ENCODE results near the gene ZNF138. TPM values are rescaled to one million over a fixed set of nuclear protein-coding genes. Genes with fewer than 3 reads are reported as not detected.

Gene ZNF138
- total RNA-seq, 1 experiment from 2014 or later = 25.6 TPM

DNA sequence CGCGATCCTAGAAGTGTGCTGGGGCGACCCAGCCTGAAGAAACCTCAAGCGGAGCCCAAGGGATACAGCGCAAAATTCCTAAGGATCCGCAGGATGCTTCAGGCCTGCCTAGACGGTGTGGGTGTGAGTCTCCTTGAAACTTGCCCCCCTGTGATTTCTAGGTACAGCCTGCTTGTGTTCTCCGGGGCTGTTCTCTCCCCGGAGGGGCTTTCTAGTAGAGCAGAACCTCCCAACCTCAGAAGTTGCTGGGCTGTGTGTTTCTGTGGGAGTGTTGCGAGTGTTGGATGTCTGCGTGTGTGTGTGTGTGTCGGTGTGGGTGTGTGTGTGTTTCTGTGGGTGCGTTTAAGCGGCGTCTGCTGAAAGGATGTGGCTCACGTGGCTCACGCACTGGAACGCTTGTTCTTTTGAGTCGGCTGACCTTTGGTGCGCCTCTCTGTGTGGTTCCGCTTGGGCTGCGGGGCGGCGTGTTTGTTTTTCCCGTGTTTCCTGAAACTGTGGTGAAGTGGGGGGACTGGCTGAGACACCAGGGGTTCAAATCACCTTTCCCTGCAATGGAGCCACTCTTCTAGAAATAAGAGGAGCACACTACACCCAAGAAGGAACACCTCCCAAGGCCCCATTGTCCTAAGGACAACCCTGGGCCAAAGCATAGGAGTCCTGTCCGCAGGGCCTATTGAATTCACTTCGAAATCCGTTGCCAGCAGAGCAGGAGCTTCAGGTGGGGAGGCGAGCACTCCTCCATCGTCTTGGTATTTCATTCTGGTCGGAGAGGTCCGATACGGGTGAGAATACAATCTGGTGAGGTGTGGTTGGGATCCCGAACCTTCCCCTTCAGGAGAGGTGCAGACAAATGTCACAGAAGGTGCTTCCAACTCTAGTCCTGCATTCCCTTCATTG is 83.7 kb downstream of the ZNF138 start:
- Mint-ChIP-seq H3K36me3 (ENCODE audit: insufficient read depth in 1 of 3, low read depth in 3 of 3) (peaks cover 6 to 11% (median 7%) of the 10 kb centered on the region in 3 experiments; a peak in 5 of 7 replicates), H3K4me1 (0 out of 4 replicates have a peak, but pooled peaks cover 0 to 3% of the 10 kb centered on the region in 2 experiments), H3K27ac (no peak overlapping the region), H3K9me3 (peaks cover 75 to 84% of the 10 kb centered on the region in 2 experiments), H3K4me3 (peak overlapping the region; percentile 36 to 74), H3K27me3 (ENCODE audit: low read depth) (peaks cover 54% of the 10 kb centered on the region)
- no peak overlapping the region for H3T11ph ChIP-seq (ENCODE audit: low read length)
- H2AFZ ChIP-seq (ENCODE audit: low read length) = no peak overlapping the region
- WGBS (ENCODE audit: extremely low coverage, insufficient read length, low lambda C conversion rate) = no CpG with 5 or more reads among the region's 34 CpGs
- H2BK15ac ChIP-seq (ENCODE audit: low read depth, low read length) = no peak overlapping the region
- no peak overlapping the region for H3K23ac ChIP-seq (ENCODE audit: insufficient read length, low read depth, low read length)
- H2BK5ac ChIP-seq (ENCODE audit: insufficient read length, low read length) = no peak overlapping the region
- no peak overlapping the region for H4K8ac ChIP-seq (replicated peaks; ENCODE audit: insufficient read length, low read depth, low read length)
- no peak overlapping the region for H2BK120ac ChIP-seq (ENCODE audit: low read depth, low read length, poor library complexity, severe bottlenecking)
- no peak overlapping the region for H2BK20ac ChIP-seq (ENCODE audit: low read depth, low read length, poor library complexity, severe bottlenecking)
- no peaks in the 10 kb centered on the region for H3K9me3 ChIP-seq (ENCODE audit: control insufficient read depth, low read depth, low read length)
- H2AK5ac ChIP-seq (ENCODE audit: insufficient read length, low read length) = no peak overlapping the region
- H3K79me2 ChIP-seq (ENCODE audit: insufficient read depth, low read length) = no peaks in the 10 kb centered on the region
- no peak overlapping the region for H3K56ac ChIP-seq (ENCODE audit: insufficient read length, low read depth, low read length)
- H3K4me1 ChIP-seq (ENCODE audit: insufficient read depth, low read length) = no peaks in the 10 kb centered on the region
- H4K91ac ChIP-seq (ENCODE audit: insufficient read length, low read depth, low read length) = no peak overlapping the region
- H3K4ac ChIP-seq (ENCODE audit: low read depth, low read length) = no peak overlapping the region
- H2BK12ac ChIP-seq (ENCODE audit: insufficient read length, low read depth, low read length) = no peak overlapping the region
- no peaks in the 10 kb centered on the region for H3K23me2 ChIP-seq (ENCODE audit: insufficient read length, low read depth, low read length, poor library complexity, severe bottlenecking)
- H3K14ac ChIP-seq (ENCODE audit: insufficient read depth, low read length) = no peak overlapping the region
- peak overlapping the region; percentile 14 for H3K4me2 ChIP-seq (ENCODE audit: insufficient read depth, insufficient read length, low read length)
- no peaks in the 10 kb centered on the region; the same call in 1 of the 2 replicates for H3K27me3 ChIP-seq (ENCODE audit: insufficient read depth, low read length)
- no peak overlapping the region for H4K5ac ChIP-seq (ENCODE audit: insufficient read length, low read depth, low read length)
- H3K79me1 ChIP-seq (ENCODE audit: insufficient read depth, low read depth, low read length, poor library complexity, severe bottlenecking) = no peaks in the 10 kb centered on the region
- peak; percentile 12 for DNase-seq
- H4K20me1 ChIP-seq (ENCODE audit: control insufficient read depth, insufficient read depth, insufficient read length) = no peaks in the 10 kb centered on the region
- H3K18ac ChIP-seq (ENCODE audit: insufficient read length, low read depth, low read length) = no peak overlapping the region
- H3K27ac ChIP-seq (ENCODE audit: insufficient read length, low read depth, low read length) = no peak overlapping the region
- TF ChIP-seq CTCF (conservative IDR thresholded peaks at IDR 0.05) = no peak
- H3K9ac ChIP-seq (ENCODE audit: extremely low read depth, insufficient read length, low read length) = no peak overlapping the region

Measured in H9 (cell line).